ENCODE measurements around the gene CUEDC1.
"Not testable (repeated sequence)": the region's sequence is repeated elsewhere in the genome, so short reads cannot be mapped to it uniquely, and the experiment has no call there.

Gene CUEDC1

DNA sequence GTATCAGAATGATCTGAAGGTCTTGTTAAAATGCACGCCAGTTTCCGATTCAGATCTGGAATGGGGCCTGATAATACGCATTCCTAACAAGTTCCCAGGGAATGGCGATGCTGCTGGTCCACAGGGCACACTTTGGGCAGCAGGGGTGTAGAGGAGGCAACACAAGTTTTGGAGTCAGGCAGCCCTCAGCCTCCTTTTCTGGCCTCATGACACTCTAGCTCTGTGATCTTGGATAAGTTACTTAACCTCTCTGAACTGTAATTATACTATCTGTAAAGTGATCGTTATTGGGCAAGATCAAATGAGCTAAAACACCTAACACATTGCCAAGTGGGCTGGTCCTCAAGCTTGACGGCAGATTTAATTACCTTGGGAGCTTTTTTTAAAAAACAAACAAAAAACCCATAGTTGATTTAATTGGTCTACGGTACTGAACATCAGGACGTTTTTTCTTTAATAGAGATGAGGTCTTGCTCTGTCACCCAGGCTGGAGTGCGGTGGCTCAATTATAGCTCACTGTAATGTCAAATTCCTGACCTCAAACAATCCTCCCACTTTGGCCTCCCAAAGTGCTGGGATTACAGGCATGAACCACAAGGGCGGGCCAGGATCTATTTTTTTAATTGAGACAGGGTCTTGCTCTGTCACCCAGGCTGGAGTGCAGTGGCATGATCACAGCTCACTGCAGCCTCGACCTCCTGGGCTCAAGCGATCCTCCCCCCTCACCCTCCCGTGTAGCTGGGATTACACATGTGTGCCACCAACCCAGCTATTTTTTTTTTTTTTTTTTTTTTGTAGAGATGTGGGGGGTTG, 95.4 kb downstream of the CUEDC1 start:
- DNase-seq = no peak

DNA sequence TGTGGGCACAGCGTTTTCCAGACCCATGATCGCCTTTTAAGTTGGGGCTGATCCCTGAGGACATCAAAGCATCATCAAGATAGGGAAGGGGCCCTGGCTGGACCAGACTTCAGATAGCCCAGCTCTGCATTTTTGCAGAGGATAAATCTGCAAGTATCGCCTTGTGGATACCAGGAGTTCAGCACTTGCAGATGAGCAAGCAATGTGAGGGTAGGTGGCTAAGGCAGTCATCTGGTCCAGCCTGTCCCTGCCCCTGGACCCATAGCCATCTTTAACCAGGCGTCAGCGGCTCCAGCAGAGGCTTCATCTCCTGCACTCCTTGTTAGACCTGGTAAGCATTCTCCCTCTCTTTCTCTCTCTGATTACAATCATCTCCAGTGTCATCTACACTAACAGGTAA, 96.4 kb downstream of the CUEDC1 start:
- no peak for DNase-seq

GRCh38 chr17:57856792-57857620, 98.2 kb downstream of the CUEDC1 start:
- no peak for DNase-seq

GRCh38 chr17:57855391-57856035, 99.7 kb downstream of the CUEDC1 start:
- no peak for DNase-seq

- DNase-seq = no peak
Measured at GRCh38 chr17:57853695-57854094, 101.5 kb downstream of the CUEDC1 start.

GRCh38 chr17:57852955-57853328, 102.3 kb downstream of the CUEDC1 start:
- no peak for DNase-seq

DNA sequence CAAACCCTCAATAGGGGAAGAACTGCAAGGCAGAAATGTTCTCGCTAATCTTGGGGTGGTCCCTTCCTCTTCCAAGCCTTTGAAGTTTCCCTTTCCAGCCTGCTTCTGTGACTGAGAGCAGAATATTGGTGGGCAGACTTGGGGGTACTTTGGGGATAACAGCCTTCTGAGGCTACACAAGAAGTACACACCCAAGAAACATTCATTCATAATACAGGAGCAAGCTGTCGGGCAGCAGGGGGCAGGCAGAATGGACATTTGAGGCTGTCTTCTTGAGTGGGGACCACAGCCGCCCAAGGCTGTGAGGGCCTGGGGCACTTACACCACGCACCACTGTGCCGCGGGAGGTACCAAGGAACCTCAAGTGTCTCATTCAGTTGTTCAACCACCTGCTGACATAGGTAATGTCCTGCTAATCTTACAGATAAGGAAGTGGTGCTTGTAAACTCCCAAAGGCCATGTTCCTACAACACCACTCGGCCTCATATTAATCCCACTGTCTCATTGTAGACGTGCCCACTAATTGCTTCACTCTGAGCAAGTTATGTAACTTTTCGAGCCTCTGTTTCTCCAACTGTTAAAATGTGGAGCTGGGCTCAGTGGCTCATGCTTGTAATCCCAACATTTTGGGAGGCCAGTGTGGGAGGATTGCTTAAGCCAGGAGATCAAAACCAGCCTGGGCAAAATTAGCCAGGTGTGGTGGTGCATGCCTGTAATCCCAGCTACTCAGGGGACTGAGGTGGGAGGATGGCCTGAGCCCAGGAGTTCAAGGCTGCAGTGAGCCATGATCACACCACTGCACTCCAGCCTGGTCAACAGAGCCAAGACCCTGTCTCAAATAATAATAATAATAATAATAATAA, 102.9 kb downstream of the CUEDC1 start:
- no peak for DNase-seq

DNA sequence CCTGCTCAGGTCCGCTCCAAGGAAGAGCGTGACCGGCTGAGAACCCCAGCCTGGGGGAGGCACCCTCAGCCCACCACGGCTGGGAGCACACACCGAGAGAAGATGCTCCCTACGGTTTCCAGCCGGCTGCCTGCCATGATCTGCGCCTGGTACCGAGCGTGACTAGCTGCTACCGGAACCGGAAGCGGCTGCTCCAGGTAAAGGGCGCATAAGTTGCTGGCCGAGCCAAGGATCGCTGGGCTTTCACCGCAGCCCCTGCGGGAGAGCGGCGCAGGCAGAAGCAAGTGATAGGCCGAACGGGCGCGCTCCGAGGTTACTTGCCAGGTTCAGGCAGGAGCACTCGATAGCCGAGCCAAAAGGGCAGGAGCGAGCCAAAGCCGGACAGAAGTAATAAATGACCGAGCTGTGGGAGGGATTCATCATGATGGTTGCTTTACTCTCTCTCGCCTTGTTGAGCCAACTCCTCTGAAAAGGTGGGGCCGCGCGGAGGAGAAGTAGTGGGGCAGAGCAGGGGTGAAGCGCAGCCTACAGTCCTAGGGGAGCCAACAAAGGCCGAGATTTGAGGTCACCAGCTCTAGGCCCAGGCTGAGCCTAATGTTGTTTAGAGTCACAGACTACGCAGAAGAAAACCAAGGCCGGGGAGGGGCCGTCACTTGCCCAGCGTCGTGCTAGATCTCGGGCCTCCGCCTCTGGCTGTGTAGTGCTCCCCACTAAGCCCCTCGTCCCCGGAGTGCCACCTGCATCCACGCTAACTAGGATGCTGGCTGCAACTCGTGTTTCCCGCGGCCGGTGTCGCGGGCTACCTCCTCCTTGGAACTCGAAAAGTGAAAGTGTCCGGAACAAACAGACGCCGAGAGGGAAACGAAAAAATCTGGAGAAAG, 105.1 kb downstream of the CUEDC1 start, which contains the start of gene MRPS23:
MRPS23 (minus strand) TSS at position 171 of the 881 bp plus-strand sequence; CDS start at position 137, 34 bp downstream.
- DNase-seq = peak; percentile 91

DNA sequence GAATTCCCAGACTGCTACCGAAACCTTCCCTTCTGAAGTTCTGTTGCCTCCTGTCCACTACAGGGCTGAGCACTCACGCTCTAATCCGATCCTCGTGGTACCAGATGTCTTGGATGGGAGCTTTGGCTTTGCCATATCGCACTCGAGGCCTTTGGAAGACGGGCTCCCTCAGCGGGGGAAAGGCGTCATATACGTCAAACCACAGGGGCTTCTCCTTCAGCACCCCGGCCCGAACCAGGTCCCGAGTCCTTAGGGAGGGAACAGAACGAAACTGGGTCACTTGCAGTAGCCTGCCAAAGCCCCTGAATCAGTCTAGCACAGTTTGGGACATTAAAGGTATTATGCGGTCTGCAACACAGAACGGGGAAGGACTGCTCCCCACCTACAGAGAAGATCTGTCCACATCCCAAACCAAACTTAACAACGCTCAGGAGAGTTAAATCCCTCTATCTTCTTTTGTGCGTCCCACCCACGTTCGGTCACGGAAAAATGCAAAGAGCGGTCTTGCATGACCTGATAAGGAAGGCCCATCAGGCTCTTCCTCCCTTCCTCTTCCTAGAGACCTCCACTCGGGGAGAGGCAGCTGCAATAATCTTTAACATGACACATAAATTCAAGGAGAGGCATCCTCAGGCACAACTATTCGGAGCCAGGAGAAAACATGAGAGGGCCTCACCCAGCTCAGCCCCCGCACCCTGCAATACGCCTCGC, 105.9 kb downstream of the CUEDC1 start:
- no peak for DNase-seq

DNA sequence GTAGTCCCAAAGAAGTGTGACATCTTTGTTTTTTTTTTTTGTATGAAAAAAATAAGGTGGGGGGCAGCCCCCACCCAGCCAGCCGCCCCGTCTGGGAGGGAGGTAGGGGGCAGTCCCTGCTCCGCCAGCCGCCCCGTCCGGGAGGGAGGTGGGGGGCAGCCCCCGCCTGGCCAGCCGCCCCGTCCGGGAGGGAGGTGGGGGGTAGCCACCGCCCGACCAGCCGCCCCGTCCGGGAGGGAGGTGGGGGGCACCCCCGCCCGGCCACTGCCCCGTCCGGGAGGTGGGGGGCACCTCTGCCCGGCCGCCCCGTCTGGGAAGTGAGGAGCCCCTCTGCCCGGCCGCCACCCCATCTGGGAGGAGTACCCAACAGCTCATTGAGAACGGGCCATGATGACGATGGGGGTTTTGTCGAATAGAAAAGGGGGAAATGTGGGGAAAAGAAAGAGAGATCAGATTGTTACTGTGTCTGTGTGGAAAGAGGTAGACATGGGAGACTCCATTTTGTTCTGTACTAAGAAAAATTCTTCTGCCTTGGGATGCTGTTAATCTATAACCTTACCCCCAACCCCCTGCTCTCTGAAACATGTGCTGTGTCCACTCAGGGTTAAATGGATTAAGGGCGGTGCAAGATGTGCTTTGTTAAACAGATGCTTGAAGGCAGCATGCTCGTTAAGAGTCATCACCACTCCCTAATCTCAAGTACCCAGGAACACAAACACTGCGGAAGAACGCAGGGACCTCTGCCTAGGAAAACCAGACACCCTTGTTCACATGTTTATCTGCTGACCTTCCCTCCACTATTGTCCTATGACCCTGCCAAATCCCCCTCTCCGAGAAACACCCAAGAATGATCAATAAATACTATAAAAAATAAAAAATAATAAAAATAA, 108.9 kb downstream of the CUEDC1 start:
- not testable (repeated sequence) for DNase-seq

DNA sequence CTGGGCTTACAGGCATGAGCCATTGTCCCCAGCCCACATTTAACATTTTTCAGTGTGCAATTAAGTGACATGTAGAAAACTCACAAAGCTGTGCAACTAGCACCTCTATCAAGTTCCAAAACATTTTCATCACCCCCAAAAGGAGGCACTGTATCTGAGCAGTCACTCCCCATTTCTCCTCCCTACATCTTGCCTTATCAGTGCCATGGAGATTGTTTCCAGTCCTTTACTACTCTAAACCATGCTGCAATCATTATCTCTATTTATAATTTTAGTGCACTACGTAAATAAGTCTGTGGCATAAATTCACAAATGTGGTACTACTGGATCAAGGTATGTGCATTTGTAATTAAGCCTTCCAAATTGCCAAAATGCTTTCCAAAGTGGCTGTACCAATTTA, 112.9 kb downstream of the CUEDC1 start:
- DNase-seq = no peak

GRCh38 chr17:57839571-57839923, 115.7 kb downstream of the CUEDC1 start:
- no peak for DNase-seq

DNA sequence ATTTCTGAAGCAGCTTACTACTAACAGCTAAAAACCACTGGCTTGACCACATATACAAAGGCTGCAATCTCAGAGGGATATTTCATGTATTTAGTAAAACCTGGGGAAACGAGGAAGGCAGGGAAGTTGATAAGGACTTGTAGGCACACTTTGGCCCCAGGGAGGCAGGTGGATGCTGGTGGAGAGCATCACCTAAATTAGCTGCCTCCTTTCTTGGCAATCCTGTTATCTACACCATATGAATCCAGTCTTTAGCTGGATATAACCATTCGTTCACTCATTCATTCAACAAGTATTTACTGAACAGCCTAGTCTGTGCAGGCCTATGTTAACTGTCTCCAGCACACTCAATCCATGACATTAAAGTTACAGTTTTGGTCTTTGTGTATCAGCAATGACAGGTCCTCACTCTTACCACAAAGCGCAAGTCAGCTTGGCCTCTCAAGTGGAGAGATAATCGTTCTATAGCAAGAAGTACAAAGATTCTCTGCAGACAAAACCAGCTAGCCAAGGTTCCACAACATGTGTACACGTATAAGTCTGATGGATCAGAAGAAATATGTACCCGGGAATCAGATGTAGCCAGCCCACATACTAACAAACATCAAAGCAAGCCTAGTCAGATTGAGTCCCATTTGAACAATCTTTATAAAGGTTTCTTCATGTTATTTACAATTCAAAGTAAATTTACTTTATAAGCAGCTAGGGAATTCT, 116.2 kb downstream of the CUEDC1 start:
- no peak for DNase-seq

DNA sequence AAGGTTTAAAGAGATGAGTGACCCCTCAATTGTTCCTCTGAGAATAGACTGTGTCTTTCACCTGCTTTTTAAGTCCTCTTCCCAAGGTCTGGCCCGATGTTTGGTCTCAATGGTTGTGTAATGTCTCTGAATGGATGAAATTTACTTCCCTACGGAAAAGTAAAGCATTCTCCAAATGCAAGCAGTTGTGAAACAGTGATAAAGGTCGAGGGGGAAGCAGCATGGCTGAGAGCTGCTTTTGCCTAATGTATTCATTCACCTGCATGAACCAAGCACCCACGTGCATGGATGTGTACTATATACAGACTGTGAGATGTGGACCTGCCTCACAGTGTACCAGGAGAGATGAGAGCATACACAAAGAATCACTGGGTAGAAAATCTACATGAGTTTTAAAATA, 116.8 kb downstream of the CUEDC1 start:
- no peak for DNase-seq

DNA sequence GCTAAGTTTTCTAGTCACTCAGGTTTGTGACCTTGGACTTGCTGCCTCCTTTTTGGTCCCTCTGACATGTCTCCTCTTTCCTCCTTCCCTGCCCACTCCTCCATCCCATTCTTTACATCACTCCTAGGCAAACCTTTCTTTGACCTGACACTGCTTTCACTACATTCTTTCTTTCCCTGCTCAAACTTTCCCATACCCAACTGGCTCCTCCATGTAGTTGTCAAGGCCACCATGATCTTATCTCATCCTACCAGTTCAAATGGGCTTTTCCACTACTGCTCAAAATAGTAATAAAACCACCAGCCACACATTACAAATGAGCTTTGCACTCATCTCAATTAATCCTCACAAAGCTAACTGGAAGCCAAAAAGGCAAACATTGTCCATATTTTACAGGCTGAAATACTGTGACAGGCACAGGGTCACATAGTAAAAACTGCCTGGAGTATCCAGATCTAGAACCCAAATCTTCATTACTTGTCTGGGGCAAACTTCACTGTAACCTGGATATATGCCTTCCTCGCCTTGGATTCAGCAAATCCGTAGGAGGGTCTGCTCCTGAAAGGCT, 119.8 kb downstream of the CUEDC1 start:
- no peak for DNase-seq

DNA sequence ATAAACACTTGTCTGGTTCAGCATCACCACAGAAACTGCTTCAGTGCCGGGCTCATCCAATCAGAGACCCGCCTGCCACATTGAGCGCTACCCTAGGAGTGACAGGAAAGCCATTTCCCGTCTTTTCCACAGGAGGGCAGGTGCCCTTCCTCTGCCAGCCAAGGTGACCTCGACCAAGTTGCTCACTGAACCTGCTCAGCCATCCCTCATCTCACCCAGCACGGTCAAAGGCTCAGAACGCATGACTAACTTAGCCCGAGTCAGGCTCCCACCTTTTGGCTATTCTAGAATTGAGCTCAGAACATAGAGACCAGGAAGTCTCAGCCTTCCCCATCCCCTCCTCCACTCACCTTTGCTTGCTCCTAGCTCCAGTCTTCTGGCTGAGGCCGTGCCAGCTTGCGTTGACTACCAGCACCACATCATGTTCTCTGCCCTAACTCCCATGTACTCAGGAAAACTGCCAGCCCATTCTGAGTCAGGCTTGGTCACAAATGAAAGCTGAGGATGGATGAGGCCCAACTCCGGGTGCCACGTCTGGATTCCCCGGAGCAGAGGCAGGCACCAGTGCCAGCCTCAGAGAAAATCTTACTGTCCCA, 121.0 kb downstream of the CUEDC1 start:
- DNase-seq = no peak

- peak; percentile 75 for DNase-seq
Measured at GRCh38 chr17:57833179-57833939, 121.9 kb downstream of the CUEDC1 start.

Data from SIG-M5 (cell line).